ENCODE results near the gene DXO.
"Not testable (repeated sequence)": the region's sequence is repeated elsewhere in the genome, so short reads cannot be mapped to it uniquely, and the experiment has no call there.

The DXO gene

DNA sequence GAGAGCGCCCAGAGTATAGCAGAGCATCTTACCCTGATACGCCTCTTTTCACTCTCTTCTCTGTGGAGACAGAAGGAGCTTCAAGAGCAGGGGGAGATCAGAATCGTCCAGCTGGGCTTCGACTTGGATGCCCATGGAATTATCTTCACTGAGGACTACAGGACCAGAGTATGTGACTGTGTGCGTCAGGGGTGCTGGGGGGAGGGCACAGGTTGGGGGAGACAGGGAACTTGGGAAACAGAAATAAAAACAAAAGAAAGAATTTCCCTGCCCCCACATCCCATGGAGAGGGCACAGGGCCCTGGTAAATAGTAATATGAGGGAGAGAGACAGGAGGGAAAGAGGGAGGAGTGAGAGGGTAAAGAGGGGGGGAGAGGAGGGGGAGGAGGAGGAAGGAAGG, 6.9 kb upstream of the DXO start:
- H3K36me3 ChIP-seq (ENCODE audit: control insufficient read depth, insufficient read depth, low read length): no peaks in the 10 kb centered on the region
- no peaks in the 10 kb centered on the region for H3K27me3 ChIP-seq (replicated peaks; ENCODE audit: control insufficient read depth, insufficient read depth, low read length)
- H3K4me3 ChIP-seq (replicated peaks; ENCODE audit: low read depth, low read length): no peak overlapping the region
- TF ChIP-seq CTCF (IDR thresholded peaks at IDR 0.05; ENCODE audit: insufficient read depth, low read length, poor library complexity, severe bottlenecking): no peak
- no peak for DNase-seq (ENCODE audit: extremely low read depth, insufficient read length)

DNA sequence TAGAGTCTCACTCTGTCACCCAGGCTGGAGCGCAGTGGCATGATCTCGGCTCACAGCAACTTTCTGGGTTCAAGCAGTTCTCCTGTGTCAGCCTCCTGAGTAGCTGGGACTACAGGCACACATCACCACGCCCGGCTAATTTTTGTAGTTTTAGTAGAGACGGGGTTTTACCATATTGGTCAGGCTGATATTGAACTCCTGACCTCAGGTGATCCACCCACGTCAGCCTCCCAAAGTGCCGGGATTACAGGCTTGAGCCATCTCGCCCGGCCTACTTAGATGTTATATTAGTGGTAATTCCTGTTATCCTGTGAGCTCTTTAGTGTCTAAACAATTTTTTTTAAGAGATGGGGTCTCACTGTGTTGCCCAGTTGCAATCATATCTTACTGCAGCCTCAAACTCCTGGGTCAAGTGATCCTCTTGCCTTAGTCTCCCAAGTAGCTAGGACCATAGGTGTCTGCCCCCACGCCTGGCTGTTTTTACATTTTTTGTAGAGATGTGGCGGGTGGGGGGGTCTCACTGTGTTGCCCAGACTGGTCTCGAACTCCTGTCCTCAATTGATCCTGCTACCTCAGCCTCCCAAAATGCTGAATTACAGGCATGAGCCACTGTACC, 6.0 kb upstream of the DXO start:
- no peak for TF ChIP-seq CTCF (IDR thresholded peaks at IDR 0.05; ENCODE audit: insufficient read depth, low read length, poor library complexity, severe bottlenecking)
- Histone ChIP-seq H3K36me3 (ENCODE audit: control insufficient read depth, insufficient read depth, low read length) (no peaks in the 10 kb centered on the region), H3K4me3 (replicated peaks; ENCODE audit: low read depth, low read length) (no peak overlapping the region), H3K27me3 (replicated peaks; ENCODE audit: control insufficient read depth, insufficient read depth, low read length) (no peaks in the 10 kb centered on the region)
- DNase-seq (ENCODE audit: extremely low read depth, insufficient read length): no peak

DNA sequence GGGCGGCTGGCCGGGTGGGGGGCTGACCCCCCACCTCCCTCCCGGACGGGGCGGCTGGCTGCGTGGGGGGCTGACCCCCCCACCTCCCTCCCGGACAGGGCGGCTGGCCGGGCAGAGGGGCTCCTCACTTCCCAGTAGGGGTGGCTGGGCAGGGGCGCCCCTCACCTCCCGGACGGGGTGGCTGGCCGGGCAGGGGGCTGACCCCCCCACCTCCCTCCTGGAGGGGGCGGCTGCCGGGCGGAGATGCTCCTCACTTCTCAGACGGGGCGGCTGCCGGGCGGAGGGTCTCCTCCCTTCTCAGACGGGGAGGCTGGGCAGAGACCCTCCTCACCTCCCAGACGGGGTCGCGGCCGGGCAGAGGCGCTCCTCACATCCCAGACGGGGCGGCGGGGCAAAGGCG, 4.1 kb upstream of the DXO start:
- H3K27me3 ChIP-seq (replicated peaks; ENCODE audit: control insufficient read depth, insufficient read depth, low read length); DNase-seq (ENCODE audit: extremely low read depth, insufficient read length); H3K36me3 ChIP-seq (ENCODE audit: control insufficient read depth, insufficient read depth, low read length); H3K4me3 ChIP-seq (replicated peaks; ENCODE audit: low read depth, low read length): not testable (repeated sequence)

- Histone ChIP-seq H3K36me3 (ENCODE audit: control insufficient read depth, insufficient read depth, low read length) (peaks cover 18% of the 10 kb centered on the region), H3K4me3 (replicated peaks; ENCODE audit: low read depth, low read length) (peak overlapping the region; percentile 77), H3K27me3 (replicated peaks; ENCODE audit: control insufficient read depth, insufficient read depth, low read length) (no peaks in the 10 kb centered on the region)
- no peak for TF ChIP-seq CTCF (IDR thresholded peaks at IDR 0.05; ENCODE audit: insufficient read depth, low read length, poor library complexity, severe bottlenecking)
- no peak for DNase-seq (ENCODE audit: extremely low read depth, insufficient read length)
Measured at GRCh38 chr6:31972709-31973350, 892 bp upstream of the DXO start.

DNA sequence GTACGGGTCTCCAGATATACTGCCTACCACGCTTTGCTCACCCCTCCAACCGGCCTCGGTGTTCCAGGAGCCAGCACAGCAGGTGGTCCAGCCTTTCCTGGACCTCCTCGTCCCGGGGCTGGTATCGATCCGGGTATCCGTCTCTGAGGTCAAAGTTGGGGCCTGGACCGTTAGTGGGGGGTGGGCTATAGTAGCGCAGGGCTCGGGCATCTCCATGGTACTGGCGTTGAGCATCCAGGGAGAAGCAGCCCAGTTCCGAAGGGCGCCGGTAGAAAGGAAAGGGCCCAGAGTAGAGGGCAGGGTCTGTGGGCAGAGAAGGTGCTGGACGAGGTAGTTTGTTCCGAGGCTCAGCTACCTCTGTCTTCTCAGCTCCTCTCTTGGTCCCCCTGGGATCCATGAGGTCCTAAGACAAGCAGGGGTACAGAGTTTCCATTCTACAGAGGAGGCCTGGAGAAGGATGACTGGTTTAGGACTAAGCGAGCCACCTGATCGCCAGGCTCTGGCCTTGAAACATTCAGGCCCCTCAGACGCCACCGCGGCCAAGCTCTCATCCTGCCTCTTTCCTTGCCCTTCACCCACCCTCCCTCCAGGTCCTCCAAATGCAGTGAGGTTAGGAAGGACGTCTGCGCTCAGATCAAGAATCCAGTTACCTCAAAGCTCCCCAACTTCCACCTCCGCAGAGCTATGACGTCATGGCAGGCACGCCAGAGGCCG, 502 bp downstream of the DXO start:
- peaks cover 27% of the 10 kb centered on the region for H3K36me3 ChIP-seq (ENCODE audit: control insufficient read depth, insufficient read depth, low read length)
- TF ChIP-seq CTCF (IDR thresholded peaks at IDR 0.05; ENCODE audit: insufficient read depth, low read length, poor library complexity, severe bottlenecking): no peak
- no peak for DNase-seq (ENCODE audit: extremely low read depth, insufficient read length)

DNA sequence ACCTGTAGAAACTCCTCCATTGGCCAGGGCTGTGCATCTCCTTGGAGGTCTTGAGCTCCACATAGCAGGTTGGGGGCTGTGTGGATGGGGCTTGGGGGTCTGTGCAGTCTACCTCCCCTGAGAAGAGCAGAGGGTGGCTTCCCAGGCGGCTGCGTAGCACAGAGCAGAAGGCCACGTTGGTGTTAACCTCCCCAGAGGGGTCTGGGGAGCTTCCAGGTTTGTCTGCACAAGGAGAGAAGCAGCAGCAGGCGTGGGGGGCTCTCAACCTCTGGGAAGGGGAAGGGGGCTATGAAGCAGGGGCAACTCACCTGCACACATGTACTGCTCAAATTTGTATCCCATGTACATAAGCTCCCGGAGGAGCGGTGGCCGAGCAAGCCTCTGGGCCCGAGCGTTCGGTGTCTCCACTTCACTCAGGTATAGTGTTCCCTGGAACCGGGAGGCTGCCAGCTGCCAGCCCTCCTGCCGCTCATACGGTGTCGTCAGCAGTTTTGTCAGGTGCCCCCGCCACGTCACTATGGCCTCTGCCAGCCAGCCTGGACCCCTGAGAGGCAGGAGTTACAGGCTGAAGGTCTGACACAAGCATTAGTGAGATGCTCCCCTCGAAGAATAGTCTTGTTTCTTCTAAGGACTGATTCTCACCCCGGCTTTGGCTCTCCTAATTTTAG, 1.2 kb downstream of the DXO start:
- H3K4me3 ChIP-seq (replicated peaks; ENCODE audit: low read depth, low read length): peak overlapping the region; percentile 77
- no peak for TF ChIP-seq CTCF (IDR thresholded peaks at IDR 0.05; ENCODE audit: insufficient read depth, low read length, poor library complexity, severe bottlenecking)
- peaks cover 28% of the 10 kb centered on the region for H3K36me3 ChIP-seq (ENCODE audit: control insufficient read depth, insufficient read depth, low read length)
- no peaks in the 10 kb centered on the region for H3K27me3 ChIP-seq (replicated peaks; ENCODE audit: control insufficient read depth, insufficient read depth, low read length)
- DNase-seq (ENCODE audit: extremely low read depth, insufficient read length): no peak

More for the DNA sequence above, 502 bp downstream of the DXO start:
- H3K4me3 ChIP-seq (replicated peaks; ENCODE audit: low read depth, low read length): peak overlapping the region; percentile 77
- no peaks in the 10 kb centered on the region for H3K27me3 ChIP-seq (replicated peaks; ENCODE audit: control insufficient read depth, insufficient read depth, low read length)

All from GM06990 (cell line).